Measurements from ENCODE around the gene ADD2. TPM values are rescaled to one million over a fixed set of nuclear protein-coding genes. Genes with fewer than 3 reads are reported as not detected.
"Not testable (repeated sequence)": the region's sequence is repeated elsewhere in the genome, so short reads cannot be mapped to it uniquely, and the experiment has no call there.

Gene ADD2
- total RNA-seq (2014; rRNA removed; shearing (Covaris generic)), result 47.5 and 50.5 TPM in 2 replicates

DNA sequence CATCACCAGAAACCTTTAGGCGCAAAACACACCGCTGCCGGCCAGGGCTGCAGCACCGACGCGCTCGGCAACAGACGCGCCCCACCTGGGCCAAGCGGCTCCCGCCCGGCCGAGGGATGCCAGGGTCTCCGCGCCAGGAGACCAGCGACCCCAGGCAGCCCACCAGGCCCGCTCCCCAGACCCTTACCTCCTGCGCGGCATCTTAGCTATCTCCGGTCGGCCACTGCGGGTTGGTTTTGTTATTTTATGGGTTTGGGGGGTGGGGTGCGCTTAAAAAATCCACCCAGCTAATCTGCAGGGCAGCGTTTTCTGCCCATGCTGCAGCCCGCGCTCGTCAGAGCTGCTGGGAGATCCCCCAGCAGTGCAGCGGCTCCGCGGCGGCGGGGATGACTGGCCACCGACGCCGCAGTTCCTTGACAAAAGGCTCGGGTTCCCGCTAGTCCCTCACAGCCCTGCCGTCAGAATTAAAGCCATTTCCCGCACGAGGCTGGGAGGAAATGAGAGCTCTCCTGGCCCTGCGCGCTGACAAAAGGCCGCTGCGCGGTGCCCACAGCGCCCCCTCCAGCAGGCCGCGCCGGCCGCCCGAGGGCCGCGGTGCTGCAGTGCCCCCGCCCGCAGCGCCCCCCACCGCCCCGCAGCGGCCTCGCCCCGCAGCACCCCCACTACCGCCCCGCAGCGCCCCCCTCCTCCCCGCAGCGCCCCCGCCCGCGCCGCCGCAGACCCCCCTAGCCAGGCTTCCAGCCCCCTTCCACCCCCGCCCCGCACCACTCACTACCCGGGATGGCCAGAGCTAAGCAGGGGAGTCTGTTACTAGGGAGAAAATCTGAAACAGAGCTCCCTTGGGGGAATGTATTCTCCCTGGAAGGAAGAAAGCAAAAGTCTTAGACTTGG, at the start of gene ADD2:
TSS of gene ADD2 (minus strand) at position 502 of the 891 bp plus-strand sequence. CDS start 61,792 bp downstream, outside the sequence.
- DNase-seq (ENCODE audit: low spot score), result peak; percentile 51

GRCh38 chr2:70817284-70817954, 49.4 kb upstream of the ADD2 start:
- no peak for DNase-seq (ENCODE audit: low spot score)

- no peak for DNase-seq (ENCODE audit: low spot score)
Observed at GRCh38 chr2:70816726-70817125, 48.7 kb upstream of the ADD2 start.

DNA sequence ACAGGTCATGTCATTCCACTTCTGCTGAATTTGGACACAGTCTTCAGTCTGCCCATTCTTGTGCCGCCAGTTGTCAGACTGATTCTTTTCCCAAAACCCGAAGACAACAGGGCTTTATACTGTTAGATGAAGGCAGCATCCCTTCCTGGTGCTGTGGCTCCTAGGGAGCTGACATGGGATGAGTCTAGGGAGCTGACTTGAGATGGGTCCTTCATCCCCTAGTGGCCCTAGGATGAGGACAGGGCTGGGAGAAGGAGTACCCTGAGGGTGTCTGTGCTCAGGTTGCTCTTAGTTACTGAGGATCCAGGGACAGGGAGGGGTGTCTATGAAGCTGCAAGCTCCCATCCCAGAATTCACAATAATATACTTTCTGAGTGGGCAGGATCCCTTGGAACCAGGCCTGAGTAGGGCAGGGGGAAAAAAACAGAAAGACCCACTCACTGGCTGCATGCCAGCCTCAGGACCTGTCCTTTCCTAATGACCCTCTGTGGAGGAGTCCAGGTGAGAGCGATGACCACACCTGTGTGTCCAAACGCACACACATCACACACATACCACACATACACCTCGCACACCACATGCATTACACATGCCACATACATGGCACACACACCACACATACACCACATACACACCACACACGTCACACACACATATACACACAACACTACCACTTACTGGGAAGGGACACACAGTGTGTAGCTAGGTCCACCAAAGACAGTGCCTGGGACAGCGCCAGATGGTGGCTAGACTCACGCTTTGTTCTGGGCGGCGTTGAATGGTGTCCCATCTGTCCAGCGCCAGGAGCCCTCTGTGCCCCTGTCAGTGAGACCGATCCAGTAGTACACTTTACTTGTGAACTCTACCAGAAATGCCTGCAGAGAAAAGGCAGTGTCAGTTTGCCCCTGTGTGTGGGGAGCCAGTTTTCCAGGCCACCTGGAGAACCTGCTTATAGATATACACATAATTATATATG, 41.3 kb upstream of the ADD2 start:
- DNase-seq (ENCODE audit: low spot score), result no peak

- no peak for DNase-seq (ENCODE audit: low spot score)
Observed at GRCh38 chr2:70807828-70808118, 39.8 kb upstream of the ADD2 start.

- DNase-seq (ENCODE audit: low spot score), result no peak
Observed at GRCh38 chr2:70807102-70807827, 39.3 kb upstream of the ADD2 start.

DNA sequence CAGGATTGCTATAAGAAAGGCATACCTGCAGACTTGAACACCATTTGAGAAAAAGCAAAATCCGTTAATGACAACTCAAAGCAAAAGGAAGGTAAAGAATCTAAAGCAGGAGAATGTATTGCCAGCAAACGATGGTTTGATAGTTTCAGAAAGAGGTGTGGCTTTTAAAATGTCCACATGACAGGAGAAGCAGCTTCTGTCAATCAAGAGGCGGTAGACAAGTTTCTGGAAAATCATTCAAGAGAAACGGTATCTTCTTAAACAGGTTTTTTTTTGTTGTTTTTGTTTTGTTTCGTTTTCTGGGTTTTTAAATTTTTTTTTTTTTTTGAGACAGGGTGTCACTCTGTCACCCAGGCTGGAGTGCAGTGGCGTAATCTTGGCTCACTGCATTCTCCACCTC, 38.6 kb upstream of the ADD2 start:
- no peak for DNase-seq (ENCODE audit: low spot score)

- no peak for DNase-seq (ENCODE audit: low spot score)
Observed at GRCh38 chr2:70806013-70806412, 38.0 kb upstream of the ADD2 start.

DNA sequence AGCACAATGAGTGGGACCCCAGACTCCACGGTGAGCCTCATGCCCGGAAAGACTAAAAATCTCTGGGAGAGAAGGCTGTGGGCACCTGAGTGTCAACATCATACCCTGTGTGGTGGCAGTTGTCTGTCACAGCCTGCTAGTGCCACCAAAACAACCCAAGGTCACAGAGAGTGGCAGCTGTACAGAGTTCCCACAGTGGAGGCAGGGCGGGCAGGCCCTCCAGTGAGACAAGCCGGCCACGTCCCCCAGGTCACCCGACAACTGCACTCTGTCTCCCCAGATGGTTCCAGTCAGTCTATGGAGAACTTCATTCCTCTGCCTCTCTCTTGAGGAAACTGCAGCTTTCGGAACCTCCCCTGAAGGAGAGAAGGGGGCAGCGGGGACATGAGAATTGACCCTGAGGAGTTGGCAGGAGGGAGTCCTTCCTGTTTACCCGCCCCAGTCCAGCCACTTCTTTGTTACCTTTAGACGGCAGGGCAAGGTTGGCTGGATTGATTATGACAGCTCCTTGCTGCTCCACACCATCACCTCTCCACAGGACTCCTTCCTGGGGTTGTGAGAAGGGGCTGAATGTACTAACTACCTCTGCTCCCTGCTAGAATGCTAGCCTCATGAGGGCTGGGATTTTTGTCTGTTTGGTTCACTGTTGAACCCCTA, 33.7 kb upstream of the ADD2 start:
- DNase-seq (ENCODE audit: low spot score), result no peak

GRCh38 chr2:70799706-70800105, 31.7 kb upstream of the ADD2 start:
- DNase-seq (ENCODE audit: low spot score), result no peak

- DNase-seq (ENCODE audit: low spot score), result not testable (repeated sequence)
Observed at GRCh38 chr2:70797996-70798395, 30.0 kb upstream of the ADD2 start.

DNA sequence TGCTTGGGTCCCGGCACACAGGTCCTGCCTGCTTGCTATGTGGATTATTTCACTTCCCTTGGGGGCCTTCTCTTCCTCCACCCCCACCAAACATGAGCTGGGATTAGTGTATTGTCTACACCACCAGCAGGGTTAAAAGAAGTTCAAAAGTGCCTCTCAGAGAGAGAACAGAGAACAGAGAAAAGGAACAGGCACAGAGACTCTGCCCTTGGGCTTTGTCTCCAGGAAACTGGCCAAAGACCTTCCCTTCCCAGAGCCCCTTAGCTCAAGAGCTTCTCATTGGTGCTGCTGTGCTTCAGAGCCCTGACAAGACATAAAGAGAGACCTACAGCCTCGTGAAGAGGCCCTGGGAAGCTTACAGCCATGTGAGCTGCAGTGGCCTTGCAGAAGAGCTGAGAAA, 29.5 kb upstream of the ADD2 start:
- DNase-seq (ENCODE audit: low spot score), result no peak

DNA sequence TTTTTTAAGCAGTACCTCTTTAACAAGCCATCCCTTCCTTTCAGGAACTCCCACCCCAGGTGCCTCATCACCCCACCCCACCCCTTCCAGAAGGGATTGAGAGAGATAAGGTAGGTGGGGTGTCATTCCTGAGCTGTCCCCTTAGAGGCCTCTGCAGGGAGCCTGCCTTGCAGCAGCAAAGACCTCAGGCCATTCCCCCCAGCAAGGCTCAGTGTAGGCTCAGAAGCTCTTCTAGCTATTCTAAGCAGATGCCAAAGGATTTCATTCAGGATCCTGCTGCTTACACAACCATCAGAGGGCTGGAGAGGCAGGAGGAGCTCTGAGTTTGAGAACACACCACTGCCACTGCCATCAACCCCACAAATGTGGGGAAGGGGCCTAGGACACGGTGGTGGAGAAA, 28.3 kb upstream of the ADD2 start:
- DNase-seq (ENCODE audit: low spot score), result no peak

DNA sequence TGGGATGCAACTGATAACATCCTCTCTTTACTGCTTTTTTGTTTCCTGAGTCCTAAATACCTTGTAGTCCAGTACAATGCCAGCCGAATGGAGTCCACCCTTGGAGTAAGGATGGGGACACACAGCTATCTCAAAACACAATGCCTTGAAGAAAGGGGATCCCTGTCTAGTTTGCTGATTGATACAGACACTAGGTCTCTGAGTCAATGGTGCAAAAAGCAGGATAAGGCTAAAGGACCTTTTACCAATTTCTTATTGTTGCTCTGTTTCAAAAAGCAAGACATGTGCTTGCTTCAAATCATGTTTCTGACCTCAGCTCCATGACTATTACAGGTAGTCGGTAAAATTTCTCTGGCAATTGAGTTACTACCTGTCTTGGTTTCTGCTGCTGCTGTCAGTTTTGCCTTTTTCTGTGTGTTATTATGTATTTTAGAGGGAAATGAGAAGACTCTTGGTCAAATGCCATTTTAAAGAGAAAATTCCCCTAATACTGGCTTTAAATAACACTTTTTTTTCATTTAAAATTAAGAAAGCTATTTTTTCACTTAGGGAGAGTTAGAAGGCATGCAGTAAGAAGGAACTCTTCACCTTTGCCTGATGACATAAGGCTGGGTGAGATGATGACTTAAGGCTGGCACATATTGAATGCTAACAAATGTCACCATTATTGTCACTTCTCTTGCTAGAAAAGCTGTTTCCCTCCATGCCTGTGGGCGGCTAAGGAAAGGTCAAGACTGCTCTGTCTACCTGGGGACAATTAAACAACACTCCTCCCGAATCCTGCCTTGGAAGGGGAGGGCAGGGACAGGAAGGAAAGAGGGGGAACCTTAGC, 27.4 kb upstream of the ADD2 start:
- DNase-seq (ENCODE audit: low spot score), result no peak

DNA sequence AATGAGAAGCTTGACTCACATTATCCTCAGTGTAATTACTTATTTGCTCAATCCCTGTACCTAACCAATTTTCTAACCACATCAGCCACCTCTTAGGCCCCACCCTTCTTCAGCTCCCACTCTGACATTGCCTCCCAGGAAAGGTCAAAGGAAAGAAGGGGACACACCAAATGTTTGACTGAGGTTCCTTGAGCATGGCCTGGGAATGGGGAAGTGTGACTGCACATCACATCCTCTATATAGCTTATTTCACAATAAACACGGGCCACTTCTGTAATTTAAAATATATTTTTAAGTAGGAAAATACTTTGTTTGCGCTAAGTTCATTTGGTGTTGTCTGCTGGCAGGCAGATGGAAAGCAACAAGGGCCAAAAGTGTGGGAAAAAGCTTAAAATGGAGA, 25.4 kb upstream of the ADD2 start:
- DNase-seq (ENCODE audit: low spot score), result no peak

GRCh38 chr2:70790136-70790828, 22.3 kb upstream of the ADD2 start, which contains the start of gene FIGLA:
Gene FIGLA, minus strand, starts transcription at chr2:70790643. Its CDS starts 5 bp downstream, at chr2:70790638.
- no peak for DNase-seq (ENCODE audit: low spot score)

- DNase-seq (ENCODE audit: low spot score), result peak; percentile 29
Observed at GRCh38 chr2:70789304-70790135, 21.5 kb upstream of the ADD2 start.

All from A172 (cell line).